Tibial nerve (tissue), 4 donors: ENCODE measurements around the gene AKAP6. TPM values are rescaled to one million over a fixed set of nuclear protein-coding genes. Genes with fewer than 3 reads are reported as not detected.

Experiments
- DNase-seq, 2 donors: peaks; one replicate each; pipeline ENCODE4 v3.0.0-alpha.2; 2019; ENCODE audit warnings: low spot score in 2 of 2
- H3K27ac ChIP-seq, 4 donors: fragments of 200-600 bp; sonication (generic) in 3 of 4; one replicate each; pipeline ENCODE4 v1.5.1; 2017 to 2019; ENCODE audit warnings: mild to moderate bottlenecking in 1 of 4
- H3K27me3 ChIP-seq, 2 donors: fragments of 200-600 bp; sonication (generic) in 1 of 2; one replicate each; pipeline versions ENCODE4 v1.5.1 to v1.6.0; 2017 to 2019
- H3K36me3 ChIP-seq, 3 donors: fragments of 200-600 bp; sonication (generic); one replicate each; pipeline ENCODE4 v1.5.1; 2018 to 2019
- H3K4me1 ChIP-seq, 4 donors: fragments of 200-600 bp; sonication (generic) in 3 of 4; one replicate each; pipeline ENCODE4 v1.5.1; 2017 to 2019
- H3K4me3 ChIP-seq, 4 donors: fragments of 200-600 bp; sonication (generic) in 3 of 4; one replicate each; pipeline ENCODE4 v1.5.1; 2017 to 2019; ENCODE audit warnings: mild to moderate bottlenecking in 1 of 4, moderate library complexity in 1 of 4
- H3K9me3 ChIP-seq, 4 donors: fragments of 200-600 bp; sonication (generic) in 3 of 4; one replicate each; pipeline ENCODE4 v1.5.1; 2017 to 2019
- CTCF ChIP-seq, 5 experiments: fragments of 200-600 bp in 3 of 5; fragments of 450-650 bp in 2 of 5; sonication (generic) in 3 of 5; IDR thresholded peaks; one replicate each; pipeline ENCODE4 v1.5.1; 2016 to 2019; ENCODE audit warnings: antibody characterized with exemption in 5 of 5, mild to moderate bottlenecking in 3 of 5, moderate library complexity in 2 of 5
- EP300 ChIP-seq, 2 donors: sonication (generic); formaldehyde crosslinking; IDR thresholded peaks; one replicate each; pipeline ENCODE4 v1.6.1; 2017; ENCODE audit warnings: antibody characterized with exemption in 2 of 2, mild to moderate bottlenecking in 1 of 2
- POLR2A ChIP-seq, 2 donors: fragments of 450-650 bp; IDR thresholded peaks; one replicate each; pipeline ENCODE4 v1.6.1; 2017; ENCODE audit warnings: antibody characterized with exemption in 2 of 2, mild to moderate bottlenecking in 2 of 2, moderate library complexity in 2 of 2
- WGBS, 2 donors: methylation state at CpG; one replicate each; pipeline ENCODE4 v1.1.5; 2018; 5-methylcytosine and 5-hydroxymethylcytosine counted together
- total RNA-seq, 4 donors: library from RNA; depleted of rRNA; stranded (reverse); fragments of >200 nt; gene quantifications; one replicate each; pipeline ENCODE4 v1.1.0, GENCODE V29; 2016

AKAP6 gene
- total RNA-seq, 4 donors from 2014 or later = 2.1 to 10.7 (median 5.2) TPM

- H3K9me3 ChIP-seq = no peaks in the 10 kb centered on the region
- no peaks in the 10 kb centered on the region for H3K27me3 ChIP-seq
- H3K4me1 ChIP-seq = no peaks in the 10 kb centered on the region
- WGBS, 2 donors = 78 to 86% methylated on average over 2 of the region's 2 CpGs
- no peak for DNase-seq
- H3K36me3 ChIP-seq = no peaks in the 10 kb centered on the region
- TF ChIP-seq EP300 (IDR thresholded peaks at IDR 0.05) (no peak), CTCF (IDR thresholded peaks at IDR 0.05) (no peak), POLR2A (IDR thresholded peaks at IDR 0.05) (no peak)
- H3K4me3 ChIP-seq = no peak overlapping the region
- no peak overlapping the region for H3K27ac ChIP-seq
Observed at GRCh38 chr14:32546246-32546645, 217.1 kb downstream of the AKAP6 start.

- Histone ChIP-seq H3K4me3 (no peak overlapping the region), H3K27ac (no peak overlapping the region), H3K36me3 (no peaks in the 10 kb centered on the region), H3K27me3 (no peaks in the 10 kb centered on the region), H3K9me3 (no peaks in the 10 kb centered on the region), H3K4me1 (no peaks in the 10 kb centered on the region)
- no peak for DNase-seq
- no peak for TF ChIP-seq CTCF (IDR thresholded peaks at IDR 0.05)
- no peak for TF ChIP-seq EP300 (IDR thresholded peaks at IDR 0.05)
- TF ChIP-seq POLR2A (IDR thresholded peaks at IDR 0.05) = no peak
Observed at GRCh38 chr14:32552766-32553165, 223.7 kb downstream of the AKAP6 start.

- no peaks in the 10 kb centered on the region for H3K9me3 ChIP-seq
- WGBS, 2 donors = 86 to 91% methylated on average over 1 of the region's 1 CpG
- H3K27ac ChIP-seq = no peak overlapping the region
- no peaks in the 10 kb centered on the region for H3K27me3 ChIP-seq
- H3K36me3 ChIP-seq = no peaks in the 10 kb centered on the region
- TF ChIP-seq CTCF (IDR thresholded peaks at IDR 0.05) (no peak), POLR2A (IDR thresholded peaks at IDR 0.05) (no peak), EP300 (IDR thresholded peaks at IDR 0.05) (no peak)
- DNase-seq = no peak
- no peak overlapping the region for H3K4me3 ChIP-seq
- H3K4me1 ChIP-seq = peaks cover 0 to 8% (median 0%) of the 10 kb centered on the region in 4 donors
Observed at GRCh38 chr14:32559048-32559447, 229.9 kb downstream of the AKAP6 start.

GRCh38 chr14:32559590-32559989 lies 230.5 kb downstream of the AKAP6 start:
- no peak for DNase-seq
- no peak for TF ChIP-seq CTCF (IDR thresholded peaks at IDR 0.05)
- no peak for TF ChIP-seq POLR2A (IDR thresholded peaks at IDR 0.05)
- no peak for TF ChIP-seq EP300 (IDR thresholded peaks at IDR 0.05)
- Histone ChIP-seq H3K4me1 (peaks cover 0 to 13% (median 2%) of the 10 kb centered on the region in 4 donors), H3K9me3 (no peaks in the 10 kb centered on the region), H3K4me3 (no peak overlapping the region), H3K27ac (no peak overlapping the region), H3K27me3 (no peaks in the 10 kb centered on the region), H3K36me3 (no peaks in the 10 kb centered on the region)
- 53 to 71% methylated on average over 1 of the region's 1 CpG for WGBS, 2 donors

GRCh38 chr14:32560209-32560857 lies 231.2 kb downstream of the AKAP6 start:
- H3K9me3 ChIP-seq = no peaks in the 10 kb centered on the region
- DNase-seq = peak in 1 of 2 donors; percentile 66
- H3K4me3 ChIP-seq = no peak overlapping the region
- no peaks in the 10 kb centered on the region for H3K36me3 ChIP-seq
- WGBS, 2 donors = 21 to 23% methylated on average over 9 of the region's 9 CpGs
- no peaks in the 10 kb centered on the region for H3K27me3 ChIP-seq
- TF ChIP-seq POLR2A (IDR thresholded peaks at IDR 0.05) = no peak
- TF ChIP-seq CTCF (IDR thresholded peaks at IDR 0.05) = peak; percentile 64 to 87 (median 80)
- H3K4me1 ChIP-seq = peaks cover 0 to 21% (median 4%) of the 10 kb centered on the region in 4 donors
- H3K27ac ChIP-seq = no peak overlapping the region
